Skin epidermis (tissue), 12 donors: ENCODE data around the gene GBF1.

ENCODE experiments used
- H3K27ac ChIP-seq, 21 experiments: fragments of 200-600 bp; sonication (generic) in 11 of 21; one replicate each; pipeline ENCODE4 v1.5.0; 2020; ENCODE audit warnings: mild to moderate bottlenecking in 3 of 21, inconsistent platforms in 2 of 21, moderate library complexity in 2 of 21
- H3K4me3 ChIP-seq, 7 experiments: fragments of 200-600 bp; sonication (generic) in 2 of 7; one replicate each; pipeline ENCODE4 v1.5.0; 2020; ENCODE audit warnings: inconsistent platforms in 2 of 7, mild to moderate bottlenecking in 2 of 7, moderate library complexity in 1 of 7

GBF1 gene

GRCh38 chr10:102262744-102263370 lies 17.5 kb downstream of the GBF1 start:
- no peak overlapping the region for H3K27ac ChIP-seq
- H3K4me3 ChIP-seq, result no peak overlapping the region

- Histone ChIP-seq H3K4me3 (no peak overlapping the region), H3K27ac (no peak overlapping the region)
Observed at GRCh38 chr10:102264371-102264770, 19.0 kb downstream of the GBF1 start.

- Histone ChIP-seq H3K4me3 (no peak overlapping the region), H3K27ac (no peak overlapping the region)
Observed at GRCh38 chr10:102266670-102267069, 21.3 kb downstream of the GBF1 start.

- Histone ChIP-seq H3K27ac (peak overlapping the region in 3 of 21 experiments; percentile 7 to 54 (median 15)), H3K4me3 (no peak overlapping the region)
Observed at GRCh38 chr10:102267748-102268147, 22.4 kb downstream of the GBF1 start.

GRCh38 chr10:102268375-102268888 lies 23.1 kb downstream of the GBF1 start:
- Histone ChIP-seq H3K27ac (peak overlapping the region in 5 of 21 experiments; percentile 5 to 54 (median 32)), H3K4me3 (no peak overlapping the region)

- H3K4me3 ChIP-seq, result no peak overlapping the region
- peak overlapping the region in 3 of 21 experiments; percentile 5 to 47 (median 7) for H3K27ac ChIP-seq
Observed at GRCh38 chr10:102269017-102269416, 23.7 kb downstream of the GBF1 start.

- Histone ChIP-seq H3K4me3 (no peak overlapping the region), H3K27ac (no peak overlapping the region)
Observed at GRCh38 chr10:102274062-102274461, 28.7 kb downstream of the GBF1 start.

- no peak overlapping the region for H3K27ac ChIP-seq
- no peak overlapping the region for H3K4me3 ChIP-seq
Observed at GRCh38 chr10:102275343-102275742, 30.0 kb downstream of the GBF1 start.

- Histone ChIP-seq H3K4me3 (no peak overlapping the region), H3K27ac (no peak overlapping the region)
Observed at GRCh38 chr10:102279104-102279503, 33.8 kb downstream of the GBF1 start.

- Histone ChIP-seq H3K4me3 (no peak overlapping the region), H3K27ac (peak overlapping the region in 7 of 21 experiments; percentile 0 to 70 (median 26))
Observed at GRCh38 chr10:102280397-102281101, 35.2 kb downstream of the GBF1 start.

- no peak overlapping the region for H3K4me3 ChIP-seq
- H3K27ac ChIP-seq, result peak overlapping the region in 6 of 21 experiments; percentile 0 to 70 (median 27)
Observed at GRCh38 chr10:102281102-102281487, 35.8 kb downstream of the GBF1 start.

- Histone ChIP-seq H3K27ac (peak overlapping the region in 17 of 21 experiments; percentile 0 to 70 (median 42)), H3K4me3 (no peak overlapping the region)
Observed at GRCh38 chr10:102283488-102283887, 38.2 kb downstream of the GBF1 start.

GRCh38 chr10:102283890-102284289 lies 38.6 kb downstream of the GBF1 start:
- H3K27ac ChIP-seq, result peak overlapping the region in 11 of 21 experiments; percentile 0 to 70 (median 57)

GRCh38 chr10:102284531-102284930 lies 39.2 kb downstream of the GBF1 start:
- no peak overlapping the region for H3K4me3 ChIP-seq
- H3K27ac ChIP-seq, result peak overlapping the region in 8 of 21 experiments; percentile 0 to 70 (median 60)

More at GRCh38 chr10:102283890-102284289, 38.6 kb downstream of the GBF1 start:
- H3K4me3 ChIP-seq, result no peak overlapping the region

GRCh38 chr10:102285133-102285532 lies 39.8 kb downstream of the GBF1 start:
- Histone ChIP-seq H3K4me3 (no peak overlapping the region), H3K27ac (peak overlapping the region in 6 of 21 experiments; percentile 7 to 69 (median 20))

- no peak overlapping the region for H3K4me3 ChIP-seq
Observed at GRCh38 chr10:102286216-102286615, 40.9 kb downstream of the GBF1 start.

GRCh38 chr10:102287538-102287937 lies 42.2 kb downstream of the GBF1 start:
- no peak overlapping the region for H3K27ac ChIP-seq
- H3K4me3 ChIP-seq, result no peak overlapping the region

More at GRCh38 chr10:102286216-102286615, 40.9 kb downstream of the GBF1 start:
- H3K27ac ChIP-seq, result no peak overlapping the region

GRCh38 chr10:102287991-102288390 lies 42.7 kb downstream of the GBF1 start:
- H3K27ac ChIP-seq, result no peak overlapping the region
- no peak overlapping the region for H3K4me3 ChIP-seq

- H3K4me3 ChIP-seq, result no peak overlapping the region
- no peak overlapping the region for H3K27ac ChIP-seq
Observed at GRCh38 chr10:102289356-102289755, 44.0 kb downstream of the GBF1 start.

- H3K27ac ChIP-seq, result no peak overlapping the region
Observed at GRCh38 chr10:102289840-102290239, 44.5 kb downstream of the GBF1 start.

More at GRCh38 chr10:102289840-102290239, 44.5 kb downstream of the GBF1 start:
- H3K4me3 ChIP-seq, result no peak overlapping the region
